OCI-LY1 (cell line): ENCODE data around the gene FAM53B.

Experiments
- EZH2 ChIP-seq: fragments of 200-600 bp; sonication (generic), shearing (Covaris generic); IDR thresholded peaks from 2 replicates; pipeline ENCODE4 v1.8.0; 2017; ENCODE audit warnings: borderline replicate concordance, mixed run types, mild to moderate bottlenecking, antibody characterized with exemption, low read length, moderate library complexity, mixed read lengths
- TF ChIP-seq, protein P1 (sequence below): fragments of 200-600 bp; sonication (generic), shearing (Covaris generic); IDR thresholded peaks from 2 replicates; pipeline ENCODE4 v1.5.1; 2017; ENCODE audit warnings: mild to moderate bottlenecking, antibody characterized with exemption, low read length, moderate library complexity, mixed read lengths

DNA sequence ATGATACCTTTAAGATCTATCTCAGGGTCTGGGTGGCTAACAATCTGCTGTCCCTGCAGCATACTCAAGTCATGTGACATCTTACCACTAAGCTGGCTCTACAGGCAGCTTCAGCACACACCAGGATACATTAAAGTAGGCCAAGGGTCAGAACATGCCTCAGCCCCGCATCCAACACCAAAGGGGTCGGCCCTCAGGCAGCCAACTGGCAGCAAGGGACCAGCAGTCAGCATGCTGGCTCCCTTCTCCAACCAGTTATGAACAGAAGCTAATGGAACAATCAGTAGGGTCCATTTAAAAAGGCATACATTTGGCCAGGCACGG lies 37.1 kb downstream of the FAM53B start:
- TF ChIP-seq, protein P1, sequence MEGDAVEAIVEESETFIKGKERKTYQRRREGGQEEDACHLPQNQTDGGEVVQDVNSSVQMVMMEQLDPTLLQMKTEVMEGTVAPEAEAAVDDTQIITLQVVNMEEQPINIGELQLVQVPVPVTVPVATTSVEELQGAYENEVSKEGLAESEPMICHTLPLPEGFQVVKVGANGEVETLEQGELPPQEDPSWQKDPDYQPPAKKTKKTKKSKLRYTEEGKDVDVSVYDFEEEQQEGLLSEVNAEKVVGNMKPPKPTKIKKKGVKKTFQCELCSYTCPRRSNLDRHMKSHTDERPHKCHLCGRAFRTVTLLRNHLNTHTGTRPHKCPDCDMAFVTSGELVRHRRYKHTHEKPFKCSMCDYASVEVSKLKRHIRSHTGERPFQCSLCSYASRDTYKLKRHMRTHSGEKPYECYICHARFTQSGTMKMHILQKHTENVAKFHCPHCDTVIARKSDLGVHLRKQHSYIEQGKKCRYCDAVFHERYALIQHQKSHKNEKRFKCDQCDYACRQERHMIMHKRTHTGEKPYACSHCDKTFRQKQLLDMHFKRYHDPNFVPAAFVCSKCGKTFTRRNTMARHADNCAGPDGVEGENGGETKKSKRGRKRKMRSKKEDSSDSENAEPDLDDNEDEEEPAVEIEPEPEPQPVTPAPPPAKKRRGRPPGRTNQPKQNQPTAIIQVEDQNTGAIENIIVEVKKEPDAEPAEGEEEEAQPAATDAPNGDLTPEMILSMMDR, result no peak
- TF ChIP-seq EZH2, result no peak
